Measurements from ENCODE around the gene GBP4.
"Not testable (repeated sequence)": the region's sequence is repeated elsewhere in the genome, so short reads cannot be mapped to it uniquely, and the experiment has no call there.

GBP4 gene

GRCh38 chr1:89198491-89199072 lies at the start of gene GBP4:
Gene GBP4, minus strand, starts transcription at chr1:89198942. Its CDS starts 108 bp downstream, at chr1:89198834.
- TF ChIP-seq ZNF274 (IDR thresholded peaks at IDR 0.05; ENCODE audit: low read depth, low read length), result no peak
- peak within 1 kb of the TSS; percentile 68 for H3K4me3 ChIP-seq (ENCODE audit: low read length)

DNA sequence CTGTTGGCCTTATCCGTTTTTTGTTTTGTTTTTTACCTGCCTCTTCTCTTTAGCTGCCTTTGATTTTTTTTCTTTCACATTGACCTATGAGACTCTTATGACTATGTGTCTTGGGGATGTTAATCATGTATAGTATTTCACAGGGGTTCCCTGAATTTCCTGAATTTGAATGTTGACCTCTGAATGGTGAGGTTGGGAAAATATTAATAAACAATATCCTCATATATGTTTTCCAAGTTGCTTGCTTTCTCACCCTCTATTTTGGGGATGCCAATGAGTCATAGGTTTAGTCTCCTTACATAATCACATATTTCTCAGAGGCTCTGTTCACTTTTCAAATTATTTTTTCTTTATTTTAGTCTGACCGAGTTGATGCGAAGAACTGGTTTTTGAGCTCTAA lies 44.3 kb upstream of the GBP4 start:
- no peak for TF ChIP-seq ZNF274 (IDR thresholded peaks at IDR 0.05; ENCODE audit: low read depth, low read length)
- no peak overlapping the region for H3K4me3 ChIP-seq (ENCODE audit: low read length)

GRCh38 chr1:89221341-89221740 lies 22.6 kb upstream of the GBP4 start:
- no peak overlapping the region for H3K4me3 ChIP-seq (ENCODE audit: low read length)
- no peak for TF ChIP-seq ZNF274 (IDR thresholded peaks at IDR 0.05; ENCODE audit: low read depth, low read length)

DNA sequence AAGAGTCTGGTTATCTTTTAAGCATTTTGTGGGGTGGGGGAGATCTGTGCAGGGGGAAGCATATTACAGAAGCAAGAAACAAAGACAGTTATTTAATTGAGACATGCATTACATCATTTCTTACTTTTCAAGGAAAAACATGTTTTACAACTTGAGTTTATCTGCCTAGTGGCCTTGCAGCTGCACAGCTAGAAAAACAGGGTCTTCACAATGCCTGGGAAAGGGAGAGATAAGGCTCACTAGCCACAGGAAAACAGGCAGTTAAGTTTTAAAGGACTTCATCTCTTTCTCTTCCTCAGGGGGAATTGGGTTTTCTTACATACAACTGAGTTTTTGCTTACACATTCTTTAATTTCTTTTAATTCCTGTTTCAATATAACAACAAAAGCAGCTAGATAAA lies 21.1 kb upstream of the GBP4 start:
- not testable (repeated sequence) for H3K4me3 ChIP-seq (ENCODE audit: low read length)

- not testable (repeated sequence) for H3K4me3 ChIP-seq (ENCODE audit: low read length)
These were observed 20.2 kb upstream of the GBP4 start for GRCh38 chr1:89218941-89219340.

DNA sequence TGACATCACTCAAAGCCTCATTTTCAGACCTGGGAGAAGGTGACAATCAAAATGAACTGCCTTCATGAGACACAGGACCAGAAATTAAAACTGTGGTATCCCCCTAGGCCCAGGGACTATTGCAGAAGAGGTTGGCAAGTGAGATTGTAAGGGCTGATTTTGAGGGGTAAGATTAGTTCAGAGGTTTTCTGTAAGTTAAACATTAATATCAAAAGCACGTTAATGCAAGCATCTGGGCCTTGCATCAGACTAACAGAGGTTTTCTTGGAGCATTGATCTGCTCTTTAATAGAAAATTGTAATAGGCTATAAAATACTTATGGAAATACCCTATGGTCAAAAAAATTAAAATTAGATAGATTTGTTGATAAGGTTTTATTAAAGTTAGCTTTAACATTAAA lies 14.6 kb upstream of the GBP4 start:
- no peak for TF ChIP-seq ZNF274 (IDR thresholded peaks at IDR 0.05; ENCODE audit: low read depth, low read length)
- H3K4me3 ChIP-seq (ENCODE audit: low read length), result no peak overlapping the region

GRCh38 chr1:89211035-89211634 lies 12.4 kb upstream of the GBP4 start:
- no peak overlapping the region for H3K4me3 ChIP-seq (ENCODE audit: low read length)
- TF ChIP-seq ZNF274 (IDR thresholded peaks at IDR 0.05; ENCODE audit: low read depth, low read length), result no peak

DNA sequence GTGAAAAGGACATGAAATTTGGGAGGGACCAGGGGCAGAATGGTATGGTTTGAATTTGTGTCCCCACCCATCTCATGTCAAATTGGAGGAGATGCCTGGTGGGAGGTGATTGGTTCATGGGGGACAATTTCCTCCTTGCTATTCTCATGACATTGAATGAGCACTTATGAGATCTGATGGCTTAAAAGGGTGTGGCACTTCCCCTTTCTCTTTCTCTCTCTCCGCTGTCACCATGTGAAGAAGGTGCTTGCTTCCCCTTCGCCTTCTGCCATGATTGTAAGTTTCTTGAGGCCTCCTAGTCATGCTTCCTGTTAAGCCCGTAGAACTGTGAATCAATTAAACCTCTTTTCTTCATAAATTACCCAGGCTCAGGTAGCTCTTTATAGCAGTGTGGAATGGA lies 7.6 kb upstream of the GBP4 start:
- TF ChIP-seq ZNF274 (IDR thresholded peaks at IDR 0.05; ENCODE audit: low read depth, low read length), result no peak
- no peak overlapping the region for H3K4me3 ChIP-seq (ENCODE audit: low read length)

- TF ChIP-seq ZNF274 (IDR thresholded peaks at IDR 0.05; ENCODE audit: low read depth, low read length), result no peak
- no peak overlapping the region for H3K4me3 ChIP-seq (ENCODE audit: low read length)
These were observed 4.4 kb upstream of the GBP4 start for GRCh38 chr1:89203166-89203565.

DNA sequence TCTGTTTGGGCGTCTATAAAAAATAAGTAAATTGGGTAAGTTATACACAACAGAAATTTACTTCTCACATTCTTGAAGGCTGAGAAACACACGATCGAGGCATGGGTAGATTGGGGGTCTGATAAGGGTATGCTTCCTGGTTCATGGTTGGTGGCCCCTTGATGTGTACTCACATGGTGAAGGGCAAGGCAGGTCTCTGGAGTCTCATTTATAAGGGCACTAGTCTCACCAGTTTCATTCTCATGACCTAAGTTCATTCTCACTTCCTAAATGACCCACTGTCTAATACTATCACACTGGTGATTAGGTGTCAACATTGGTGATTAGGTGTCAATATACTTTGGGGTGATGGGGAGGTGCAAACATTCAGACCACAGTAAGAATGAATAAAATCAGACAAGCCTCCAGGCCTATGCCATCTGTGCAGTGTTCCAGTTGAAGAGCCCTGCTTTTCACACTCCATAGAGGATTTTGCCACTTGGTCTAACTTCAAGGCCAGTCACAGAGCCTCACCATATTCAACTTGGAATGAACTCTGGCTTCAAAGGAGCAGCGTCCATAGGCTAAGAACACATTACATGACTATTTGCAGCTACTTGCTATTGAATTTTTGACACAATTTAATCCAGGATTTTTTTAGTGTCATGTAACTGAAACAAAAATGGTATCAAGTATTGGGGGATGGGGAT lies 2.5 kb upstream of the GBP4 start:
- no peak overlapping the region; the same call in 1 of the 2 replicates for H3K4me3 ChIP-seq (ENCODE audit: low read length)
- TF ChIP-seq ZNF274 (IDR thresholded peaks at IDR 0.05; ENCODE audit: low read depth, low read length), result no peak

GRCh38 chr1:89200663-89201062 lies 1.9 kb upstream of the GBP4 start:
- no peak for TF ChIP-seq ZNF274 (IDR thresholded peaks at IDR 0.05; ENCODE audit: low read depth, low read length)
- H3K4me3 ChIP-seq (ENCODE audit: low read length), result no peak overlapping the region

DNA sequence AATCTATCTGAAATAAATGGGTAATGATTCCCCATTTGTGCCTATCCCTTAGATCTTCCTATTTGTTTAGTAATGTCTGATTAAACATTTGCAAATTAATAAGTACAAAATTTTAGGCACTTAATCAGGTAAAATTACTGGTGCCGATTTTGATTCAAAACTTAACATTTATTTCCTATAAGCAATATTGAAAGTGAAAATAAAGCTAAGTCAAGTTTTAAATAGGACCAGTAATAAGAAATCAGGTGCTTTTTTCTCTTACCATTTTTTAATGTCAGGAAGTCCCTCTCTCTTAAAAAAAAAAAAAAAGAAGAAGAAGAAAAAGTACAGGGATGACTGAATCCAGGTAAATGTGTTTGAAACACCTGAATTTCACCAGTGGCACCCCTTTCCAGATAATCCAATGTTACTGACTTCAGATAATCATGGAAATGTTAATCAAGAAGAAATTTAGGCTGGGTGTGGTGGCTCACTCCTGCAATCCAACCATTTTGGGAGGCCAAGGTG lies 836 bp upstream of the GBP4 start:
- TF ChIP-seq ZNF274 (IDR thresholded peaks at IDR 0.05; ENCODE audit: low read depth, low read length), result no peak
- H3K4me3 ChIP-seq (ENCODE audit: low read length), result peak overlapping the region; percentile 68

DNA sequence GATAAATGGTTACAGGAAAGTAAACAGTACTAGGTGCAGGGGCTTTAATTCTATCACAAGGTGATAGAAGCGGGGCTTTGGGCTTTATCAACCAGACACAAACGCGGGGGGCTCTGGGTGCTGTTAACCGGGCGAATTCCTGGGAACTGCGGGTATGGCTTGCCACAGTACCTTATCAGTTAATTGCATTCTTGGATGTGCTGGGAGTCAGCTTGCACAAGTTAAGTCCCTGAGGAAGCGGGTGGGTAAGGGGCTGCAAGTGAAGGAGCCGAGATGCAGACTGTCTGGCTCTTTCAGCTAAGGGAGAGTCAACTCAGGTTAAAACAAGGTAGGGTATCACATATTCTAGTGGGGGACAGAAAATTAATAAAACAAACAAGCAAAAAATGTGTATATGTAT lies 661 bp downstream of the GBP4 start:
- H3K4me3 ChIP-seq (ENCODE audit: low read length), result peak overlapping the region; percentile 68
- no peak for TF ChIP-seq ZNF274 (IDR thresholded peaks at IDR 0.05; ENCODE audit: low read depth, low read length)

DNA sequence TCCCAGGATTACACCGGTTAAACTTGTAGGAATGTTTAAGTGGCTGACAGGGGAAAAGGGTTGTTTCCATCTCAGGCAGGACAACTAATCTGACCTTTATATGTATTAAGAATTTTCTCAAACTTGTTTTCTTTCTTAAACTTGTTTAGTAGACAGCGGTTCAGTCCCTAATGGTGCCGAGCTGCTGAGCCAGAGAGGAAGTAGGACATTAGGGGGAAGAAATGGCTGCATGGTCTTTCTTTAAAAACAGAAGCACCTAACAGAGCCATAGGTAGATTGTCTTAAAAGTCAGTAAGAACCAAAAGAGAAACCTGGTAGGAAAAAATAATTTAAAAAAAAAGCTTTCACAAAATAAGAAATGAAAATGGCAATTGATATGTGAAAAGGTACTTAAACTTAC lies 3.3 kb downstream of the GBP4 start:
- H3K4me3 ChIP-seq (ENCODE audit: low read length), result no peak overlapping the region; the same call in 1 of the 2 replicates
- no peak for TF ChIP-seq ZNF274 (IDR thresholded peaks at IDR 0.05; ENCODE audit: low read depth, low read length)

GRCh38 chr1:89191314-89191713 lies 7.4 kb downstream of the GBP4 start:
- no peak for TF ChIP-seq ZNF274 (IDR thresholded peaks at IDR 0.05; ENCODE audit: low read depth, low read length)
- H3K4me3 ChIP-seq (ENCODE audit: low read length), result no peak overlapping the region
